Liver (tissue), 9 donors: ENCODE results near the gene CAMK1G. TPM values are rescaled to one million over a fixed set of nuclear protein-coding genes. Genes with fewer than 3 reads are reported as not detected.

Source experiments
- DNase-seq: peaks from one replicate; pipeline ENCODE4 v3.0.0-alpha.2; 2017; ENCODE audit warnings: low spot score
- H3K27ac ChIP-seq, 2 donors: one replicate each; pipeline ENCODE4 v1.7.0; 2013; ENCODE audit warnings: inconsistent platforms in 2 of 2, low read length in 2 of 2, control low read depth in 1 of 2, low read depth in 1 of 2, mild to moderate bottlenecking in 1 of 2
- H3K27me3 ChIP-seq, 4 donors: one replicate each; pipeline versions ENCODE4 v1.6.1 to v1.7.0; 2013; ENCODE audit warnings: low read length in 3 of 4, inconsistent platforms in 1 of 4, mild to moderate bottlenecking in 1 of 4, moderate library complexity in 1 of 4; ENCODE audit not compliant: control insufficient read depth in 4 of 4, insufficient read depth in 4 of 4
- H3K36me3 ChIP-seq, 4 donors: one replicate each; pipeline versions ENCODE4 v1.6.1 to v1.7.0; 2013; ENCODE audit warnings: low read length in 3 of 4, mild to moderate bottlenecking in 3 of 4, low read depth in 1 of 4, moderate library complexity in 1 of 4; ENCODE audit not compliant: control insufficient read depth in 4 of 4, insufficient read depth in 3 of 4
- H3K4me1 ChIP-seq, 4 donors: one replicate each; pipeline versions ENCODE4 v1.6.1 to v1.7.0; 2013; ENCODE audit warnings: low read length in 3 of 4, mild to moderate bottlenecking in 3 of 4, moderate library complexity in 1 of 4; ENCODE audit not compliant: control insufficient read depth in 4 of 4, insufficient read depth in 4 of 4
- H3K4me3 ChIP-seq, 3 donors: one replicate each; pipeline versions ENCODE4 v1.6.1 to v1.7.0; 2013; ENCODE audit warnings: low read length in 3 of 3, control low read depth in 1 of 3, low read depth in 1 of 3, mild to moderate bottlenecking in 1 of 3
- H3K9ac ChIP-seq, 2 donors: one replicate each; pipeline ENCODE4 v1.7.0; 2013; ENCODE audit warnings: low read length in 2 of 2, mild to moderate bottlenecking in 2 of 2, moderate library complexity in 2 of 2, control low read depth in 1 of 2, low read depth in 1 of 2
- H3K9me3 ChIP-seq, 4 donors: one replicate each; pipeline versions ENCODE4 v1.6.1 to v1.7.0; 2013; ENCODE audit warnings: low read length in 3 of 4; ENCODE audit not compliant: control insufficient read depth in 4 of 4
- ATF3 ChIP-seq: IDR thresholded peaks from 2 replicates; pipeline ENCODE4 v1.6.1; 2016; ENCODE audit warnings: antibody characterized with exemption
- CTCF ChIP-seq: fragments of 150-350 bp; IDR thresholded peaks from 2 replicates; pipeline ENCODE4 v1.5.1; 2017; ENCODE audit warnings: improper control_type of control experiment, low read depth, low read length; ENCODE audit not compliant: missing input control
- EGR1 ChIP-seq, 2 donors: IDR thresholded peaks; 2 replicates each; pipeline ENCODE4 v1.6.1; 2016 to 2018; ENCODE audit warnings: antibody characterized with exemption in 2 of 2, low read depth in 2 of 2
- FOXA1 ChIP-seq: IDR thresholded peaks from 2 replicates; pipeline ENCODE4 v1.6.1; 2016; ENCODE audit warnings: antibody characterized with exemption
- FOXA2 ChIP-seq: IDR thresholded peaks from 2 replicates; pipeline ENCODE4 v1.6.1; 2016; ENCODE audit warnings: antibody characterized with exemption
- GABPA ChIP-seq, 2 donors: IDR thresholded peaks in 1 of 2; conservative IDR thresholded peaks in 1 of 2; 2 replicates each; pipeline ENCODE4 v1.6.1; 2016; ENCODE audit warnings: antibody characterized with exemption in 2 of 2, mild to moderate bottlenecking in 1 of 2, moderate library complexity in 1 of 2
- HNF4A ChIP-seq, 2 donors: conservative IDR thresholded peaks; 2 replicates each; pipeline ENCODE4 v1.6.1; 2016; ENCODE audit warnings: antibody characterized with exemption in 2 of 2, mild to moderate bottlenecking in 2 of 2
- NR2F2 ChIP-seq: IDR thresholded peaks from 2 replicates; pipeline ENCODE4 v1.6.1; 2016; ENCODE audit warnings: antibody characterized with exemption
- RAD21 ChIP-seq, 2 donors: IDR thresholded peaks; 2 replicates each; pipeline ENCODE4 v1.6.1; 2016; ENCODE audit warnings: antibody characterized with exemption in 2 of 2, mild to moderate bottlenecking in 2 of 2
- REST ChIP-seq: IDR thresholded peaks from 2 replicates; pipeline ENCODE4 v1.6.1; 2016; ENCODE audit warnings: antibody characterized with exemption, mild to moderate bottlenecking
- RXRA ChIP-seq, 2 donors: IDR thresholded peaks; 2 replicates each; pipeline ENCODE4 v1.6.1; 2017 to 2018; ENCODE audit warnings: antibody characterized with exemption in 2 of 2, mild to moderate bottlenecking in 1 of 2
- SP1 ChIP-seq: IDR thresholded peaks from 2 replicates; pipeline ENCODE4 v1.6.1; 2018; ENCODE audit warnings: antibody characterized with exemption, mild to moderate bottlenecking
- TAF1 ChIP-seq: conservative IDR thresholded peaks from 2 replicates; pipeline ENCODE4 v1.6.1; 2016; ENCODE audit warnings: antibody characterized with exemption, mild to moderate bottlenecking
- YY1 ChIP-seq: IDR thresholded peaks from 2 replicates; pipeline ENCODE4 v1.6.1; 2016; ENCODE audit warnings: antibody characterized with exemption, mild to moderate bottlenecking
- ZBTB33 ChIP-seq: IDR thresholded peaks from 2 replicates; pipeline ENCODE4 v1.6.1; 2016; ENCODE audit warnings: antibody characterized with exemption
- WGBS: extraction: QIAGEN DNeasy Blood & Tissue Kit; methylation state at CpG from one replicate; pipeline ENCODE4 v1.1.7; 2013; 5-methylcytosine and 5-hydroxymethylcytosine counted together
- polyA plus RNA-seq, 2 donors: library from polyadenylated mRNA; stranded (reverse) in 1 of 2; unstranded in 1 of 2; fragments of 200-250 nt in 1 of 2; fragments of >200 nt in 1 of 2; fragmentation: Nextera tagmentation in 1 of 2; extraction: Ambion mirVana in 1 of 2; gene quantifications; one replicate each; pipeline versions ENCODE4 v1.2.1 to v1.2.3, GENCODE V29; 2013 to 2015
- total RNA-seq, 2 donors: library from RNA; depleted of rRNA; stranded (reverse); fragments of >200 nt; gene quantifications; one replicate each; pipeline ENCODE4 v1.2.3, GENCODE V29; 2014
- donor health status: healthy.
- donor health status: healthy.
- donor health status: healthy.
- donor health status: healthy.
- donor health status: healthy.

CAMK1G gene
- total and polyA plus RNA-seq, 4 donors = 0.03 to 0.25 (median 0.14) TPM; not detected in 1

GRCh38 chr1:209645574-209646452, 62.3 kb downstream of the CAMK1G start:
- H3K4me1 ChIP-seq = peaks cover 0 to 19% (median 11%) of the 10 kb centered on the region in 4 donors
- no peaks in the 10 kb centered on the region for H3K27me3 ChIP-seq
- H3K27ac ChIP-seq = no peak overlapping the region
- H3K9ac ChIP-seq = no peak overlapping the region
- H3K9me3 ChIP-seq = no peaks in the 10 kb centered on the region
- no peak overlapping the region for H3K4me3 ChIP-seq
- no peaks in the 10 kb centered on the region for H3K36me3 ChIP-seq
- TF ChIP-seq SP1 (peak; percentile 44), RAD21 (IDR thresholded peaks at IDR 0.05) (no peak), NR2F2 (peak; percentile 81), EGR1 (IDR thresholded peaks at IDR 0.05; ENCODE audit: low read depth in 2 of 2) (no peak), RXRA (IDR thresholded peaks at IDR 0.05) (peak; percentile 47 to 59), TAF1 (no peak)
- DNase-seq = peak; percentile 65
- 84% methylated on average over 16 of the region's 16 CpGs for WGBS

GRCh38 chr1:209646558-209646957, 63.0 kb downstream of the CAMK1G start:
- Histone ChIP-seq H3K4me3 (no peak overlapping the region), H3K27ac (no peak overlapping the region), H3K9ac (no peak overlapping the region), H3K4me1 (peaks cover 0 to 19% (median 10%) of the 10 kb centered on the region in 4 donors), H3K9me3 (no peaks in the 10 kb centered on the region), H3K27me3 (no peaks in the 10 kb centered on the region), H3K36me3 (no peaks in the 10 kb centered on the region)
- no peak for DNase-seq
- TF ChIP-seq TAF1 (no peak), RAD21 (IDR thresholded peaks at IDR 0.05) (peak in 1 of 2 donors; percentile 72), RXRA (IDR thresholded peaks at IDR 0.05) (no peak), CTCF (peak; percentile 22), HNF4A (conservative IDR thresholded peaks at IDR 0.05) (no peak), SP1 (no peak), EGR1 (IDR thresholded peaks at IDR 0.05; ENCODE audit: low read depth in 2 of 2) (no peak)
- WGBS = 94% methylated on average over 5 of the region's 5 CpGs

- Histone ChIP-seq H3K9me3 (no peaks in the 10 kb centered on the region), H3K36me3 (no peaks in the 10 kb centered on the region), H3K27ac (no peak overlapping the region), H3K4me1 (peaks cover 0 to 19% (median 9%) of the 10 kb centered on the region in 4 donors), H3K9ac (no peak overlapping the region), H3K27me3 (no peaks in the 10 kb centered on the region), H3K4me3 (no peak overlapping the region)
- WGBS = 83% methylated on average over 4 of the region's 4 CpGs
- DNase-seq = no peak
- TF ChIP-seq FOXA2 (no peak), FOXA1 (no peak), ATF3 (no peak), EGR1 (IDR thresholded peaks at IDR 0.05; ENCODE audit: low read depth in 2 of 2) (no peak), RXRA (IDR thresholded peaks at IDR 0.05) (no peak), TAF1 (no peak), HNF4A (conservative IDR thresholded peaks at IDR 0.05) (no peak), CTCF (no peak), NR2F2 (no peak), REST (no peak), ZBTB33 (no peak), GABPA (IDR thresholded peaks at IDR 0.05 in 1 of 2, conservative IDR thresholded peaks at IDR 0.05 in 1 of 2) (no peak), RAD21 (IDR thresholded peaks at IDR 0.05) (no peak), YY1 (no peak)
Observed at GRCh38 chr1:209647156-209647555, 63.6 kb downstream of the CAMK1G start.
